ENCODE measurements around the gene CPAMD8. TPM values are rescaled to one million over a fixed set of nuclear protein-coding genes. Genes with fewer than 3 reads are reported as not detected.

The CPAMD8 gene
- total RNA-seq, 1 experiment from 2014 or later: 0.20 TPM

DNA sequence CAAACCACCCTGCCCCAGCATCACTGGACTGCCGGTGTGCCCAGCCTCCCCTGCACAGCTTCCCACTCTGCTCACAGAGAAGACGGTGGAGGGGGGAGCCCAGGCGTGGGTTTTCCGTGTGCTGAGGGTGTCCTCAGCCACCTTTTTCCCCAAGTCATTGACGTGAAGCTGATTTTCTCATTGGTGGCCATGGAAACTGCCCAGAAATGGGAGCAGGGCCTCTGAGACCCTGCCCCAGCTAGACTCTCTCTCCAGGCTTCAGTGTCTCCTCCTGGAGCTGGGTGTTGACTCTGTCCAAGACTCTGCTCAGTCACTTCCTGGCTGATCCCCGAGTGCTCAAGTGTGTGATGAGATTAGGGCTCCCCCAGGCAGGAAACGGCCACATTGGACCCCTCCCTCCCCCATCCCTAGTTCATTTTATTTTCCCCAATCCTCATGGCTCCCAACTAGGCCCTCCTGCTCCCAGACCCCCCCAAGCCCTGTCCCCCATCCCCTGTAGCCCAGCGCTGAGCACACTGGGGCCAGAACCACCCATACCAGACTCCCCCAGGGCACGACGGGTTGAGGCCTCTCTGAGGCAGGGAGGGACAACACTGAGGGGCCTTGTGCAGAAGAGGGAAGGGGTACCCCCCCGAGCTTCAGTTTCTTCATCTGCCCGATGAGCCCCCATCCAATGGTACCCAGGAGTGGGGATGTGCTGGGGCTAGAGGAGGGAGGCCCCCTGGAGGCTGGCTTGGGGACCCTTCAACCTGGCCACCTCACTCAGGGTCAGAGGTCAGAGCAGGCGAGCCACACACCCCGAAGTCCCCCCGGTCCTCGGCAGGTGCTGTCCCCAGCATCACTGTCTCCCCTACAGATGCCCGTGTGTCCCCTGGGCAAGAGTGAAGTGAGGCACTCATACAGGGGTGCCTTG, 139.0 kb downstream of the CPAMD8 start:
- no peaks in the 10 kb centered on the region for H3K27me3 ChIP-seq (ENCODE audit: insufficient read depth, low read length)
- no peaks in the 10 kb centered on the region for H3K4me1 ChIP-seq (ENCODE audit: control insufficient read depth in 1 of 2, insufficient read depth in 2 of 2, low read length in 2 of 2)
- H3K27ac ChIP-seq (ENCODE audit: low read depth, low read length): no peak overlapping the region
- ChIA-PET POLR2A (no interaction called here), CTCF (interaction anchor here (0.6 kb wide), 1 partner anchor 111 kb away, joined by 3 read pairs; no protein-coding TSS in a partner anchor), RAD21 (ENCODE audit: low non-redundant PET in 1 of 2, low total read pairs in 2 of 2, uncharacterized antibody in 2 of 2, unreplicated experiment in 2 of 2) (interaction anchor here in 1 of 2 experiments (0.7 kb wide), 1 partner anchor 114 kb away, joined by 3 read pairs; no protein-coding TSS in a partner anchor)
- H3K4me3 ChIP-seq (replicated peaks in 1 of 2; ENCODE audit: low read depth in 1 of 2, low read length in 2 of 2): no peak overlapping the region
- DNase-seq (ENCODE audit: low read depth, low spot score) (no peak), ATAC-seq (no peak)
- intact Hi-C loops (cut with micrococcal nuclease): no loop called here
- no peaks in the 10 kb centered on the region for H3K9me2 ChIP-seq (ENCODE audit: insufficient read depth)
- no peak overlapping the region for H3K4me2 ChIP-seq (ENCODE audit: low read length)
- H3K9ac ChIP-seq (ENCODE audit: low read length): no peak overlapping the region
- H3K9me3 ChIP-seq (ENCODE audit: control insufficient read depth in 1 of 2, insufficient read depth in 1 of 2, low read depth in 1 of 2, low read length in 2 of 2): peaks cover under 1% of the 10 kb centered on the region in 2 experiments; a peak in 1 of 4 replicates
- H3K36me3 ChIP-seq (ENCODE audit: control insufficient read depth in 1 of 2, insufficient read depth in 2 of 2, low read length in 2 of 2): no peaks in the 10 kb centered on the region
- no peaks in the 10 kb centered on the region for H3K79me2 ChIP-seq (ENCODE audit: insufficient read depth, low read length)
- no peak overlapping the region for H2AFZ ChIP-seq (ENCODE audit: low read depth, low read length, poor library complexity, severe bottlenecking)
- H4K20me1 ChIP-seq (ENCODE audit: insufficient read depth): no peaks in the 10 kb centered on the region
- no TSS peak for BruUV-seq (replicated peaks)
- TF ChIP-seq EGR1 (IDR thresholded peaks at IDR 0.05; ENCODE audit: low read depth): no peak
- no peak for TF ChIP-seq ELF1 (IDR thresholded peaks at IDR 0.05; ENCODE audit: borderline replicate concordance, low read depth)
- TF ChIP-seq, protein P1, sequence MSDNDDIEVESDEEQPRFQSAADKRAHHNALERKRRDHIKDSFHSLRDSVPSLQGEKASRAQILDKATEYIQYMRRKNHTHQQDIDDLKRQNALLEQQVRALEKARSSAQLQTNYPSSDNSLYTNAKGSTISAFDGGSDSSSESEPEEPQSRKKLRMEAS (IDR thresholded peaks at IDR 0.05): no peak
- no peak for TF ChIP-seq EZH2 (IDR thresholded peaks at IDR 0.05)
- no peak for TF ChIP-seq YY1 (IDR thresholded peaks at IDR 0.05; ENCODE audit: extremely low read depth, insufficient replicate concordance, low read depth, low read length)
- TF ChIP-seq, protein P2, sequence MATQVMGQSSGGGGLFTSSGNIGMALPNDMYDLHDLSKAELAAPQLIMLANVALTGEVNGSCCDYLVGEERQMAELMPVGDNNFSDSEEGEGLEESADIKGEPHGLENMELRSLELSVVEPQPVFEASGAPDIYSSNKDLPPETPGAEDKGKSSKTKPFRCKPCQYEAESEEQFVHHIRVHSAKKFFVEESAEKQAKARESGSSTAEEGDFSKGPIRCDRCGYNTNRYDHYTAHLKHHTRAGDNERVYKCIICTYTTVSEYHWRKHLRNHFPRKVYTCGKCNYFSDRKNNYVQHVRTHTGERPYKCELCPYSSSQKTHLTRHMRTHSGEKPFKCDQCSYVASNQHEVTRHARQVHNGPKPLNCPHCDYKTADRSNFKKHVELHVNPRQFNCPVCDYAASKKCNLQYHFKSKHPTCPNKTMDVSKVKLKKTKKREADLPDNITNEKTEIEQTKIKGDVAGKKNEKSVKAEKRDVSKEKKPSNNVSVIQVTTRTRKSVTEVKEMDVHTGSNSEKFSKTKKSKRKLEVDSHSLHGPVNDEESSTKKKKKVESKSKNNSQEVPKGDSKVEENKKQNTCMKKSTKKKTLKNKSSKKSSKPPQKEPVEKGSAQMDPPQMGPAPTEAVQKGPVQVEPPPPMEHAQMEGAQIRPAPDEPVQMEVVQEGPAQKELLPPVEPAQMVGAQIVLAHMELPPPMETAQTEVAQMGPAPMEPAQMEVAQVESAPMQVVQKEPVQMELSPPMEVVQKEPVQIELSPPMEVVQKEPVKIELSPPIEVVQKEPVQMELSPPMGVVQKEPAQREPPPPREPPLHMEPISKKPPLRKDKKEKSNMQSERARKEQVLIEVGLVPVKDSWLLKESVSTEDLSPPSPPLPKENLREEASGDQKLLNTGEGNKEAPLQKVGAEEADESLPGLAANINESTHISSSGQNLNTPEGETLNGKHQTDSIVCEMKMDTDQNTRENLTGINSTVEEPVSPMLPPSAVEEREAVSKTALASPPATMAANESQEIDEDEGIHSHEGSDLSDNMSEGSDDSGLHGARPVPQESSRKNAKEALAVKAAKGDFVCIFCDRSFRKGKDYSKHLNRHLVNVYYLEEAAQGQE (IDR thresholded peaks at IDR 0.05; ENCODE audit: low read depth): no peak
- TF ChIP-seq CEBPB (IDR thresholded peaks at IDR 0.05; ENCODE audit: low read depth): no peak
- no peak for TF ChIP-seq SRF (IDR thresholded peaks at IDR 0.05; ENCODE audit: low read depth)
- TF ChIP-seq EZH2phosphoT487 (IDR thresholded peaks at IDR 0.05; ENCODE audit: borderline replicate concordance): no peak
- TF ChIP-seq ZNF274 (IDR thresholded peaks at IDR 0.05; ENCODE audit: low read depth, low read length): no peak
- no peak for TF ChIP-seq JUND (IDR thresholded peaks at IDR 0.05)
- no peak for TF ChIP-seq POLR2AphosphoS5 (IDR thresholded peaks at IDR 0.05; ENCODE audit: low read depth, low read length)
- no peak for TF ChIP-seq SIN3A (IDR thresholded peaks at IDR 0.05; ENCODE audit: low read depth)
- TF ChIP-seq FOSL1 (IDR thresholded peaks at IDR 0.05; ENCODE audit: low read depth): no peak
- TF ChIP-seq RAD21 (IDR thresholded peaks at IDR 0.05; ENCODE audit: low read depth): no peak
- no peak for TF ChIP-seq CBX3 (IDR thresholded peaks at IDR 0.05; ENCODE audit: low read depth)
- no peak for TF ChIP-seq ZFX (IDR thresholded peaks at IDR 0.05)
- TF ChIP-seq, protein P3, sequence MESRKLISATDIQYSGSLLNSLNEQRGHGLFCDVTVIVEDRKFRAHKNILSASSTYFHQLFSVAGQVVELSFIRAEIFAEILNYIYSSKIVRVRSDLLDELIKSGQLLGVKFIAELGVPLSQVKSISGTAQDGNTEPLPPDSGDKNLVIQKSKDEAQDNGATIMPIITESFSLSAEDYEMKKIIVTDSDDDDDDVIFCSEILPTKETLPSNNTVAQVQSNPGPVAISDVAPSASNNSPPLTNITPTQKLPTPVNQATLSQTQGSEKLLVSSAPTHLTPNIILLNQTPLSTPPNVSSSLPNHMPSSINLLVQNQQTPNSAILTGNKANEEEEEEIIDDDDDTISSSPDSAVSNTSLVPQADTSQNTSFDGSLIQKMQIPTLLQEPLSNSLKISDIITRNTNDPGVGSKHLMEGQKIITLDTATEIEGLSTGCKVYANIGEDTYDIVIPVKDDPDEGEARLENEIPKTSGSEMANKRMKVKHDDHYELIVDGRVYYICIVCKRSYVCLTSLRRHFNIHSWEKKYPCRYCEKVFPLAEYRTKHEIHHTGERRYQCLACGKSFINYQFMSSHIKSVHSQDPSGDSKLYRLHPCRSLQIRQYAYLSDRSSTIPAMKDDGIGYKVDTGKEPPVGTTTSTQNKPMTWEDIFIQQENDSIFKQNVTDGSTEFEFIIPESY (IDR thresholded peaks at IDR 0.05; ENCODE audit: extremely low read depth, insufficient replicate concordance, low read length): no peak
